Measurements from ENCODE around the gene LBR.

The LBR gene

GRCh38 chr1:225373155-225373554 is 54.7 kb downstream of the LBR start:
- no peak for DNase-seq (ENCODE audit: low read depth)
- TF ChIP-seq CTCF (conservative IDR thresholded peaks at IDR 0.05; ENCODE audit: control insufficient read depth, insufficient read depth, low read depth, low read length), result no peak
- H3K4me3 ChIP-seq (ENCODE audit: control insufficient read depth, low read depth, low read length), result no peak overlapping the region

DNA sequence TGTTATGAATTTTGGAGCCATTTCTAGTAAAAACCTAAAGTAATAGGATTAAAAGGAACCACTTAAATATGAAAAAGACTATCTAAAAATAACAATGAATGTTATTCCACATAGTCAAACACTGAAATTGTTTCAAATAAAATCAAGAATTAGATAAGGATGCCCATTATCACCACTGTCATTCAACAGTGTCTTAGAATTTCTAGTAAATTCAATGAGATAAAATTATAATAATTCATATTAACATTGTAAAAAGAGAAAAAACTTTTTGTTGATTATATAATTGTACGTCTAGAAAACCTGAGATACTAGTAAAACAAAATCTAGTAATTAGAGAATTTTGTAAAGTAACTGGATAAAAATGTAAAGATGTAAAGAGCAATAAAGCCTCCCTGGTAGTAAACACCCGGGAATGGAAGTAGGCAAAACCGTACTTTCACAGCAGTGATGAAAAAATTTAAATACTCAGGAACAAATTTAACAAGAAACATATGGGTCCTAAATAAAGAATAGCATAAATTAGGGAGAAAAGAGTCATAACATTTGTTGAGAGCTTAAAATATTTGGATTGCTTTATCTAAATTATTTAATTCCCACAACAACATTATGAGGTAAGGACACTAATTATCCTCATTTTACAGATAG is 56.4 kb downstream of the LBR start:
- no peak for TF ChIP-seq CTCF (conservative IDR thresholded peaks at IDR 0.05; ENCODE audit: control insufficient read depth, insufficient read depth, low read depth, low read length)
- no peak for DNase-seq (ENCODE audit: low read depth)
- no peak overlapping the region for H3K4me3 ChIP-seq (ENCODE audit: control insufficient read depth, low read depth, low read length)

GRCh38 chr1:225368036-225368552 is 59.7 kb downstream of the LBR start:
- DNase-seq (ENCODE audit: low read depth), result no peak
- no peak overlapping the region for H3K4me3 ChIP-seq (ENCODE audit: control insufficient read depth, low read depth, low read length)
- TF ChIP-seq CTCF (conservative IDR thresholded peaks at IDR 0.05; ENCODE audit: control insufficient read depth, insufficient read depth, low read depth, low read length), result no peak

GRCh38 chr1:225366552-225366951 is 61.3 kb downstream of the LBR start:
- no peak for TF ChIP-seq CTCF (conservative IDR thresholded peaks at IDR 0.05; ENCODE audit: control insufficient read depth, insufficient read depth, low read depth, low read length)

GRCh38 chr1:225366018-225366417 is 61.8 kb downstream of the LBR start:
- no peak for TF ChIP-seq CTCF (conservative IDR thresholded peaks at IDR 0.05; ENCODE audit: control insufficient read depth, insufficient read depth, low read depth, low read length)
- no peak overlapping the region for H3K4me3 ChIP-seq (ENCODE audit: control insufficient read depth, low read depth, low read length)
- DNase-seq (ENCODE audit: low read depth), result no peak

More at GRCh38 chr1:225366552-225366951, 61.3 kb downstream of the LBR start:
- DNase-seq (ENCODE audit: low read depth), result no peak
- no peak overlapping the region for H3K4me3 ChIP-seq (ENCODE audit: control insufficient read depth, low read depth, low read length)

- no peak for TF ChIP-seq CTCF (conservative IDR thresholded peaks at IDR 0.05; ENCODE audit: control insufficient read depth, insufficient read depth, low read depth, low read length)
- DNase-seq (ENCODE audit: low read depth), result no peak
- no peak overlapping the region for H3K4me3 ChIP-seq (ENCODE audit: control insufficient read depth, low read depth, low read length)
Observed at GRCh38 chr1:225364439-225364838, 63.4 kb downstream of the LBR start.

Data from fibroblast of mammary gland (primary cell).